Measurements from ENCODE around the gene GRAMD1C.

GRAMD1C gene

DNA sequence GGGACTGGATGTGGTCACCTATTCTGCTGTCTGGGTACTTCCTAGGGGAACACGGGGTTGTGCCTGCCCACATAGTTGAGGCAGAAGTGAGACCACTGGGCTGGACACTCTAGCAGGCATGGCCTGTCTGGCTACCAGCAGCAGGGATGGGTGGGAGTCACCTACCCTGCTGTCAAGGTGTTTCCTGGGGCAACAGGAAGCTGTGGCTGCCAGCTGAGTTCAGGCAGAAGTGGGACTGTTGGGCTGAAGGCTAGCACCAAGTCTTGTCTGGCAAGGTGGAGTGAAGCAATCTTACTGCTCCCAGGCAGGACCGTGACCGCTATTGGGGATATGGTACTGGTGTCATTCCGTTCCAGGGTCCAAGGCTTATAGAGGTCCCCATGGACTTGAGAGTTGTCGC, 89.0 kb downstream of the GRAMD1C start:
- TF ChIP-seq, protein P1, sequence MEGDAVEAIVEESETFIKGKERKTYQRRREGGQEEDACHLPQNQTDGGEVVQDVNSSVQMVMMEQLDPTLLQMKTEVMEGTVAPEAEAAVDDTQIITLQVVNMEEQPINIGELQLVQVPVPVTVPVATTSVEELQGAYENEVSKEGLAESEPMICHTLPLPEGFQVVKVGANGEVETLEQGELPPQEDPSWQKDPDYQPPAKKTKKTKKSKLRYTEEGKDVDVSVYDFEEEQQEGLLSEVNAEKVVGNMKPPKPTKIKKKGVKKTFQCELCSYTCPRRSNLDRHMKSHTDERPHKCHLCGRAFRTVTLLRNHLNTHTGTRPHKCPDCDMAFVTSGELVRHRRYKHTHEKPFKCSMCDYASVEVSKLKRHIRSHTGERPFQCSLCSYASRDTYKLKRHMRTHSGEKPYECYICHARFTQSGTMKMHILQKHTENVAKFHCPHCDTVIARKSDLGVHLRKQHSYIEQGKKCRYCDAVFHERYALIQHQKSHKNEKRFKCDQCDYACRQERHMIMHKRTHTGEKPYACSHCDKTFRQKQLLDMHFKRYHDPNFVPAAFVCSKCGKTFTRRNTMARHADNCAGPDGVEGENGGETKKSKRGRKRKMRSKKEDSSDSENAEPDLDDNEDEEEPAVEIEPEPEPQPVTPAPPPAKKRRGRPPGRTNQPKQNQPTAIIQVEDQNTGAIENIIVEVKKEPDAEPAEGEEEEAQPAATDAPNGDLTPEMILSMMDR (IDR thresholded peaks at IDR 0.05; ENCODE audit: control insufficient read depth, insufficient read depth, low read depth, low read length, missing control alignments): no peak
- DNase-seq (ENCODE audit: low read depth): no peak
- no peak overlapping the region for H3K4me3 ChIP-seq (ENCODE audit: control insufficient read depth, low read depth, low read length)

- TF ChIP-seq, protein P1 (IDR thresholded peaks at IDR 0.05; ENCODE audit: control insufficient read depth, insufficient read depth, low read depth, low read length, missing control alignments): no peak
- peak overlapping the region; percentile 69 for H3K4me3 ChIP-seq (ENCODE audit: control insufficient read depth, low read depth, low read length)
- DNase-seq (ENCODE audit: low read depth): no peak
Observed at GRCh38 chr3:113946831-113947230, 108.2 kb downstream of the GRAMD1C start.

- TF ChIP-seq, protein P1 (IDR thresholded peaks at IDR 0.05; ENCODE audit: control insufficient read depth, insufficient read depth, low read depth, low read length, missing control alignments): no peak
- H3K4me3 ChIP-seq (ENCODE audit: control insufficient read depth, low read depth, low read length): peak within 1 kb of the TSS; percentile 69
- no peak for DNase-seq (ENCODE audit: low read depth)
Observed at GRCh38 chr3:113947372-113948014, 108.9 kb downstream of the GRAMD1C start, which contains the start of gene ZDHHC23. TSS of gene ZDHHC23 (plus strand) at chr3:113948013. CDS start at chr3:113948803, 790 bp downstream.

DNA sequence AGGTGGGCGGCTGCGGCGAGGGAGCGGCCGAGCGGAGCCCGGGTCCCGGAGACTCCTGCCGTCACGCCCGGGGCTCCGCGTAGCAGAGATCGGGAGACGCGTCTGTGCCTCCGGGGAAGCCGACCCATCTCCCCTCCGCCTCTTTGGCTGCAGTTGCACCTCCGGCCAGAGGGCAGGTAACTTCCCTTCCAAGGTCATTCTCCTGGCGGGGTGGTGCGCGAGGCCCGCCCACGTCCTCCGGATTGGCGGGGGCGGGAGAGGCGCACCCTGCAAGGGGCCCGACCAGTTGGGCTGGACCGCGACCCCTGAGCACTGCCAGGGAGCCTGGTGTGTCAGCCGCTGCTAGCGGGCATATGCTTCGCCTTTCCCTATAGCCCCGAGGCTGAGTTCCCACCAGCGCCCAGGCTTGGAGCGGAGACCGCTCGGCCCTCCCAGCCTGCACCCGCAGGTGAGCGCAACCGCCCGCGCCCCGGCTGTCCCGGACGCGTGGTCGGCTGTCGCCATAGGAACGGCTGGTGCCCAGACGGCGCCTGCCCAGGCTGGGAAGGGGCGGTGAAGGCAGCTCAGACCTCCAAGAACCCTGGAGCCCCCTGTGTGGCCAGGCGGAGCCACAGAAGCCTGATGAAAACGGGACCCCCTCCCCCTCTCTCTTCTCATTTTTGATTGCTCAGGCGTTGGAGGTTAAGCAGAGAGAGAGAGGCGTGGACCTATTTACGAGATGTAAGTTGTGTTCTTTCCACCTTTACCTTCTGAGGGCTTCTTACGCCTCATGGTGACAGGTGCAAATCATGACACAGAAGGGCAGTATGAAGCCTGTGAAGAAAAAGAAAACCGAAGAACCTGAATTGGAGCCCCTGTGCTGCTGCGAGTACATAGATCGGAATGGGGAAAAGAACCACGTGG, 109.7 kb downstream of the GRAMD1C start:
- H3K4me3 ChIP-seq (ENCODE audit: control insufficient read depth, low read depth, low read length): peak overlapping the region; percentile 69
- DNase-seq (ENCODE audit: low read depth): no peak
- TF ChIP-seq, protein P1 (IDR thresholded peaks at IDR 0.05; ENCODE audit: control insufficient read depth, insufficient read depth, low read depth, low read length, missing control alignments): no peak

DNA sequence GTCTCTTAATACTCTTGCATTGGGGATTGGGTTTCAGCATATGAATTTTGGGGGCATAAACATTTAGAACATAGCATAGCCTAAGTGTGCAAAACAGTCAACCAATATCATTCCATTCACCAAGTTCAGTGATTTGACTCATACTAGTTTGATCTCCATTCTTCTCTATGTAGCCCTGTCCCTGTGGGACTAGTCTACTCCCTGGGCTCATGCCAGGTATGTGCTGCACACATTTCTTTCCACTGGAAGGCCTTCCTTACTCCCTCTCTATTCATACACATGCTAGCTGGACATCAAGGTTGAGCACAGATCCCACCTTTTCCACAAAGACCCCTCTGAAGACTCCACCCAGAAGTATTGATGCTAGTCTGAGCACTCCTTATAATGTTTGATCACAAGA, 114.3 kb downstream of the GRAMD1C start:
- TF ChIP-seq, protein P1 (IDR thresholded peaks at IDR 0.05; ENCODE audit: control insufficient read depth, insufficient read depth, low read depth, low read length, missing control alignments): no peak
- H3K4me3 ChIP-seq (ENCODE audit: control insufficient read depth, low read depth, low read length): no peak overlapping the region
- no peak for DNase-seq (ENCODE audit: low read depth)

GRCh38 chr3:113953677-113954076, 115.1 kb downstream of the GRAMD1C start:
- DNase-seq (ENCODE audit: low read depth): no peak
- no peak overlapping the region for H3K4me3 ChIP-seq (ENCODE audit: control insufficient read depth, low read depth, low read length)
- TF ChIP-seq, protein P1 (IDR thresholded peaks at IDR 0.05; ENCODE audit: control insufficient read depth, insufficient read depth, low read depth, low read length, missing control alignments): no peak

All from AG09309 (cell line).